Neural cell (in vitro differentiated cells): Measurements from ENCODE around the gene TOR3A.

Experiments
- EZH2 ChIP-seq: fragments of 200-600, 300-800 bp; shearing (Covaris generic), sonication (generic); IDR thresholded peaks from 2 replicates; pipeline ENCODE4 v1.6.1; 2014; ENCODE audit warnings: antibody characterized with exemption, low read length, borderline replicate concordance, mild to moderate bottlenecking; ENCODE audit not compliant: insufficient read depth, poor library complexity, severe bottlenecking
- MXI1 ChIP-seq: fragments of 450-650 bp; conservative IDR thresholded peaks from 2 replicates; pipeline ENCODE4 v1.6.1; 2014; ENCODE audit warnings: antibody characterized with exemption, mild to moderate bottlenecking; ENCODE audit not compliant: poor library complexity, severe bottlenecking
- POLR2AphosphoS5 ChIP-seq: IDR thresholded peaks from 2 replicates; pipeline ENCODE4 v1.6.1; 2012
- TAF1 ChIP-seq: IDR thresholded peaks from 2 replicates; pipeline ENCODE4 v1.6.1; 2012; ENCODE audit warnings: low read depth
- TF ChIP-seq, protein P1 (sequence below): fragments of 450-650 bp; IDR thresholded peaks from 2 replicates; pipeline ENCODE4 v1.5.1; 2014; ENCODE audit warnings: antibody characterized with exemption, mild to moderate bottlenecking, moderate library complexity; ENCODE audit not compliant: poor library complexity, severe bottlenecking

DNA sequence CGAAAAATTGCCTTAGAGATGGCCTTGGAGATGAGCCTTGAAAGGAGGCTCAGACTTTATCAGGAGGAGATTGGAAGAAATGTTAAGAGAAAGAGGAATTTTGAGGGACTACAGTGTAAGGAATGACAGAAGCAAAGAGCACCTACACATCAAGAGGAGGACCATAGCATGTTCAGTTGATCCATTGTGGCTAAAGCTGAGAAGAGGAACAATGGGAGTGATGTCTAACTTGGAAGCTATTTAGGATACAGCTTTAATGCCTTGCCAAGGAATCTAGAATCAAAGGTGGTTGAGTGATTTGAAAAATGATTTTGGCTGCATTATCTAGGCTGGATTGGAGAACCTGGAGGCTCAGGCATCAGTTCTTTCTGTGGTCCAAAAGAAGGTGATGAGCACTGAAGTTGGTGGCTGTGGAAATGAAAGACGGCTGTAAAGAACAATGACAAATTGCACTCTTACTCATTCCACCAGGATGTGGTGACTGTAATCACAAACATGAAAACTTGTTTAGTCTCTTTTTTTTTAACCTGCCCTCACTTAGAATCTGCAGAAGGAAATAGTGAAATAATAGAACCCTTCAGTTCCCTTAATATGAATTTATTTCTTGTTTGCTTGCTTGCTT lies 44.9 kb upstream of the TOR3A start:
- TF ChIP-seq, protein P1, sequence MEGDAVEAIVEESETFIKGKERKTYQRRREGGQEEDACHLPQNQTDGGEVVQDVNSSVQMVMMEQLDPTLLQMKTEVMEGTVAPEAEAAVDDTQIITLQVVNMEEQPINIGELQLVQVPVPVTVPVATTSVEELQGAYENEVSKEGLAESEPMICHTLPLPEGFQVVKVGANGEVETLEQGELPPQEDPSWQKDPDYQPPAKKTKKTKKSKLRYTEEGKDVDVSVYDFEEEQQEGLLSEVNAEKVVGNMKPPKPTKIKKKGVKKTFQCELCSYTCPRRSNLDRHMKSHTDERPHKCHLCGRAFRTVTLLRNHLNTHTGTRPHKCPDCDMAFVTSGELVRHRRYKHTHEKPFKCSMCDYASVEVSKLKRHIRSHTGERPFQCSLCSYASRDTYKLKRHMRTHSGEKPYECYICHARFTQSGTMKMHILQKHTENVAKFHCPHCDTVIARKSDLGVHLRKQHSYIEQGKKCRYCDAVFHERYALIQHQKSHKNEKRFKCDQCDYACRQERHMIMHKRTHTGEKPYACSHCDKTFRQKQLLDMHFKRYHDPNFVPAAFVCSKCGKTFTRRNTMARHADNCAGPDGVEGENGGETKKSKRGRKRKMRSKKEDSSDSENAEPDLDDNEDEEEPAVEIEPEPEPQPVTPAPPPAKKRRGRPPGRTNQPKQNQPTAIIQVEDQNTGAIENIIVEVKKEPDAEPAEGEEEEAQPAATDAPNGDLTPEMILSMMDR, result no peak
- no peak for TF ChIP-seq EZH2
- TF ChIP-seq MXI1, result no peak
- no peak for TF ChIP-seq POLR2AphosphoS5
- TF ChIP-seq TAF1, result no peak
